Measurements from ENCODE around the gene WDR90. TPM values are rescaled to one million over a fixed set of nuclear protein-coding genes. Genes with fewer than 3 reads are reported as not detected.

Gene WDR90
- polyA plus RNA-seq, 3 donors, result 0.13 to 16.5 (median 1.1) TPM

DNA sequence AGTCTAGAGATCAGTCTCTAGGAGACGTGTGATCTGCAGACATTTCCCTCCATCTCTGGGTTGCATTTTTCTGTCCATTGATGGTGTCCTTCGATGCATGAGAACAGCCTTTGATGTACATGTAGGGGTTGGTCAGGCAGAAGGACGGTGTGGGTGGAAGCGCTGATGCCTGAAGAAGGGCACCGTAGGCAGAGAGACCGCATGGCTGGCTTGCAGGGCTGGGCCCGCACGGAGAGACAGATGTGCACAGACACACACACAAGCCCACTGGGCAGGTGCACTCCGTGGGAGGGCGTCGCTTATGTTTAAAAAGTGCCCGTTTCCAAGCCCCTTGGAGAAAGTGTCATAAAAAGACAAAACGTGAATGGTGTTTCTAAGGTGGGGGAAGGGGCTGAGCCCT lies 34.0 kb upstream of the WDR90 start:
- DNase-seq, result no peak
- Histone ChIP-seq H3K27me3 (ENCODE audit: control insufficient read depth in 2 of 2, insufficient read depth in 2 of 2, low read length in 2 of 2) (no peaks in the 10 kb centered on the region), H3K9me3 (replicated peaks in 1 of 2; ENCODE audit: control insufficient read depth in 1 of 2, insufficient read depth in 1 of 2, low read length in 2 of 2) (no peaks in the 10 kb centered on the region), H3K4me1 (ENCODE audit: control insufficient read depth in 1 of 2, insufficient read depth in 2 of 2, low read length in 2 of 2) (no peaks in the 10 kb centered on the region), H3K36me3 (replicated peaks in 1 of 2; ENCODE audit: control insufficient read depth in 1 of 2, insufficient read depth in 2 of 2, low read length in 2 of 2) (peaks cover 23 to 40% of the 10 kb centered on the region in 2 donors), H3K27ac (ENCODE audit: low read depth in 1 of 2, low read length in 2 of 2) (no peak overlapping the region), H2AFZ (ENCODE audit: insufficient read depth, low read depth, low read length, poor library complexity, severe bottlenecking) (no peak overlapping the region), H3K9ac (ENCODE audit: insufficient read depth, low read length, poor library complexity, severe bottlenecking) (no peak overlapping the region), H3K79me2 (ENCODE audit: insufficient read depth, low read length) (peaks cover 67% of the 10 kb centered on the region), H4K20me1 (ENCODE audit: insufficient read depth, low read length) (peaks cover 81% of the 10 kb centered on the region), H3K4me2 (replicated peaks; ENCODE audit: extremely low read depth, low read length, poor library complexity, severe bottlenecking) (no peak overlapping the region), H3K4me3 (replicated peaks in 1 of 3; ENCODE audit: low read depth in 2 of 3, low read length in 3 of 3) (no peak overlapping the region)
- Mint-ChIP-seq H3K27ac (peak overlapping the region in 2 of 7 donors; percentile 0 to 43), H3K4me1 (peaks cover 5% of the 10 kb centered on the region), H3K4me3 (no peak overlapping the region), H3K36me3 (peaks cover 22 to 52% of the 10 kb centered on the region in 2 donors), H3K27me3 (ENCODE audit: low read depth in 3 of 3) (peaks cover 0 to 2% (median 1%) of the 10 kb centered on the region in 3 donors), H3K9me3 (peaks cover 0 to 11% (median 0%) of the 10 kb centered on the region in 7 donors)
- WGBS (ENCODE audit: insufficient coverage), result 96% methylated on average over 4 of the region's 13 CpGs
- intact Hi-C loops (cut with micrococcal nuclease), result no loop called here
- TF ChIP-seq, protein P1, sequence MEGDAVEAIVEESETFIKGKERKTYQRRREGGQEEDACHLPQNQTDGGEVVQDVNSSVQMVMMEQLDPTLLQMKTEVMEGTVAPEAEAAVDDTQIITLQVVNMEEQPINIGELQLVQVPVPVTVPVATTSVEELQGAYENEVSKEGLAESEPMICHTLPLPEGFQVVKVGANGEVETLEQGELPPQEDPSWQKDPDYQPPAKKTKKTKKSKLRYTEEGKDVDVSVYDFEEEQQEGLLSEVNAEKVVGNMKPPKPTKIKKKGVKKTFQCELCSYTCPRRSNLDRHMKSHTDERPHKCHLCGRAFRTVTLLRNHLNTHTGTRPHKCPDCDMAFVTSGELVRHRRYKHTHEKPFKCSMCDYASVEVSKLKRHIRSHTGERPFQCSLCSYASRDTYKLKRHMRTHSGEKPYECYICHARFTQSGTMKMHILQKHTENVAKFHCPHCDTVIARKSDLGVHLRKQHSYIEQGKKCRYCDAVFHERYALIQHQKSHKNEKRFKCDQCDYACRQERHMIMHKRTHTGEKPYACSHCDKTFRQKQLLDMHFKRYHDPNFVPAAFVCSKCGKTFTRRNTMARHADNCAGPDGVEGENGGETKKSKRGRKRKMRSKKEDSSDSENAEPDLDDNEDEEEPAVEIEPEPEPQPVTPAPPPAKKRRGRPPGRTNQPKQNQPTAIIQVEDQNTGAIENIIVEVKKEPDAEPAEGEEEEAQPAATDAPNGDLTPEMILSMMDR (IDR thresholded peaks at IDR 0.05), result no peak

DNA sequence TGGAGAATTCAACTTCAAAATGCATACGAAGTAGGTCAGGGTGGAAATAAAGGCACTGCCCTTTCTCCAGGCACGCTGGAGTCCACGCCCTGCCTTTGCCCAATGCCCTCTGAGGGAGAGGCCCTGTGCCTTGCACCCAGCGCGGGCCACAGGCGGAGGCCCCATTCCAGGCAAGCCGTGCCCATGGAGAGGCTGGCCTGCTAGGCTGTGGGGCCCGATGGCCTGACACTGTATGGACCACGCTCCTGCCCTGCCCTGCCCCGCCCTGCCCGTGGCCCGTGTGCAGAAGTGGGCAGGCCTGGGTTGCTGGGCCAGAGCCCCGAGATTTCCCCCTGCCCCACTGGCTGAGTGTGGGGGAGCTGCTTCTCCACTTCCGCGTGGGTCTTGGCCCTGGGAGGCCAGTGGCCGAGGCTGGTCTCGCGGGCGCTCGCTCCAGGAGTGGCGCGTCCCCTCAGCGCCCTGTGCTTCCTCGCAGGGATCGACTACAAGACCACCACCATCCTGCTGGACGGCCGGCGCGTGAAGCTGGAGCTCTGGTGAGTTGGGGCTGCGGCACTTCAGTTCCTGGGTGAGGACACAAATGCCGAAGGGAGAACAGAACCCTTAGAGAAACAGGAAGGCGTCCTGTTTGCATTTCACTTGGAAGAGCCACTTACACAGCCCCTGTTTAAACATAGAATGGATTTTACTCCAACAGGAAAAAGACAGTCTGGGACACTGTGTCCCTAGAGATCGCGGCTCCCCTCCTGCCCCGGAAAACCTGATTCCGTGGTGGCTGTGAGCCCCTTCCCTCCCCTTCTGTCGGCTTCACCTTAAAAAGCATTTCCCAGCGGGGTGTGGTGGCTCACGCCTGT lies 32.2 kb upstream of the WDR90 start:
- 97% methylated on average over 25 of the region's 39 CpGs for WGBS (ENCODE audit: insufficient coverage)

More for the DNA sequence above, 32.2 kb upstream of the WDR90 start:
- TF ChIP-seq, protein P1 (IDR thresholded peaks at IDR 0.05), result no peak
- no peak overlapping the region for H3K4me3 Mint-ChIP-seq
- Histone ChIP-seq H3K27ac (ENCODE audit: low read depth in 1 of 2, low read length in 2 of 2) (no peak overlapping the region), H3K9me3 (replicated peaks in 1 of 2; ENCODE audit: control insufficient read depth in 1 of 2, insufficient read depth in 1 of 2, low read length in 2 of 2) (no peaks in the 10 kb centered on the region), H3K79me2 (ENCODE audit: insufficient read depth, low read length) (peaks cover 66% of the 10 kb centered on the region), H3K4me3 (replicated peaks in 1 of 3; ENCODE audit: low read depth in 2 of 3, low read length in 3 of 3) (no peak overlapping the region), H3K27me3 (ENCODE audit: control insufficient read depth in 2 of 2, insufficient read depth in 2 of 2, low read length in 2 of 2) (no peaks in the 10 kb centered on the region), H2AFZ (ENCODE audit: insufficient read depth, low read depth, low read length, poor library complexity, severe bottlenecking) (no peak overlapping the region), H3K36me3 (replicated peaks in 1 of 2; ENCODE audit: control insufficient read depth in 1 of 2, insufficient read depth in 2 of 2, low read length in 2 of 2) (peaks cover 30 to 49% of the 10 kb centered on the region in 2 donors), H4K20me1 (ENCODE audit: insufficient read depth, low read length) (peaks cover 83% of the 10 kb centered on the region), H3K4me2 (replicated peaks; ENCODE audit: extremely low read depth, low read length, poor library complexity, severe bottlenecking) (no peak overlapping the region), H3K9ac (ENCODE audit: insufficient read depth, low read length, poor library complexity, severe bottlenecking) (no peak overlapping the region), H3K4me1 (ENCODE audit: control insufficient read depth in 1 of 2, insufficient read depth in 2 of 2, low read length in 2 of 2) (no peaks in the 10 kb centered on the region)
- no peaks in the 10 kb centered on the region for H3K9me3 Mint-ChIP-seq
- DNase-seq, result no peak
- no peak overlapping the region for H3K27ac Mint-ChIP-seq
- no peaks in the 10 kb centered on the region for H3K4me1 Mint-ChIP-seq
- intact Hi-C loops (cut with micrococcal nuclease), result no loop called here
- H3K27me3 Mint-ChIP-seq (ENCODE audit: low read depth in 3 of 3), result peaks cover 0 to 2% (median 1%) of the 10 kb centered on the region in 3 donors
- H3K36me3 Mint-ChIP-seq, result peaks cover 26 to 59% of the 10 kb centered on the region in 2 donors
